PC-9 (cell line): Measurements from ENCODE around the gene BUD31. TPM values are rescaled to one million over a fixed set of nuclear protein-coding genes. Genes with fewer than 3 reads are reported as not detected.
A peak's percentile ranks its signal among the peaks of the same experiment; 100 is the strongest.

Experiments
- BruUV-seq: library from RNA; stranded (reverse); fragments of 400-500 nt; replicated peaks from 2 replicates; lab custom pipeline; 2021; lab: Mats Ljungman, UMichigan
- CTCF ChIA-PET: fragments of 300-600 bp; sonication (Branson Sonifier 250); formaldehyde crosslinking; loops from one replicate; lab custom pipeline; 2022; ENCODE audit warnings: antibody characterized with exemption; lab: Charles Lee
- POLR2A ChIA-PET: fragments of 300-600 bp; sonication (Branson Sonifier 250); formaldehyde crosslinking; loops from one replicate; lab custom pipeline; 2022; ENCODE audit warnings: antibody characterized with exemption; ENCODE audit not compliant: unreplicated experiment; lab: Charles Lee
- DNase-seq, 2 experiments: peaks; one replicate each; pipeline versions ENCODE4 v3.0.0 to v3.0.0-alpha.2; 2015 to 2022; ENCODE audit warnings: mixed read lengths in 1 of 2
- H2AFZ ChIP-seq: fragments of 200-600 bp; sonication (generic); 2 replicates; pipeline ENCODE4 v1.8.1; 2017; ENCODE audit warnings: antibody characterized with exemption
- H3F3A ChIP-seq: fragments of 200-600 bp; sonication (generic); 2 replicates; pipeline ENCODE4 v1.8.1; 2017; ENCODE audit warnings: antibody characterized with exemption, mild to moderate bottlenecking, low read depth; ENCODE audit not compliant: insufficient read depth
- H3K27ac ChIP-seq: fragments of 200-600 bp; sonication (generic); 2 replicates; pipeline ENCODE4 v1.6.1; 2016; ENCODE audit warnings: mixed run types
- H3K27me3 ChIP-seq: fragments of 200-600 bp; sonication (generic); 2 replicates; pipeline ENCODE4 v1.6.1; 2016; ENCODE audit warnings: low read depth, mixed run types; ENCODE audit not compliant: insufficient read depth
- H3K36me3 ChIP-seq: fragments of 200-600 bp; sonication (generic); 2 replicates; pipeline ENCODE4 v1.6.1; 2016; ENCODE audit warnings: low read depth, mixed run types
- H3K4me1 ChIP-seq: fragments of 200-600 bp; sonication (generic); replicated peaks from 2 replicates; pipeline ENCODE4 v1.6.1; 2016; ENCODE audit warnings: mixed run types; ENCODE audit not compliant: insufficient read depth
- H3K4me2 ChIP-seq: fragments of 200-600 bp; sonication (generic); 2 replicates; pipeline ENCODE4 v1.6.1; 2017; ENCODE audit warnings: mixed run types
- H3K4me3 ChIP-seq: fragments of 200-600 bp; sonication (generic); 2 replicates; pipeline ENCODE4 v1.6.1; 2016; ENCODE audit warnings: mixed run types
- H3K79me2 ChIP-seq: fragments of 200-600 bp; sonication (generic); 2 replicates; pipeline ENCODE4 v1.6.1; 2017; ENCODE audit warnings: low read depth, mixed run types
- H3K9me2 ChIP-seq: fragments of 200-600 bp; sonication (generic); 2 replicates; pipeline ENCODE4 v1.8.1; 2017; ENCODE audit warnings: mild to moderate bottlenecking; ENCODE audit not compliant: insufficient read depth
- H3K9me3 ChIP-seq: fragments of 200-600 bp; sonication (generic); 2 replicates; pipeline ENCODE4 v1.8.1; 2016; ENCODE audit warnings: low read depth; ENCODE audit not compliant: insufficient read depth
- H4K20me1 ChIP-seq: fragments of 200-600 bp; sonication (generic); 2 replicates; pipeline ENCODE4 v1.8.1; 2017; ENCODE audit not compliant: insufficient read depth
- CTCF ChIP-seq: fragments of 200-600 bp; sonication (generic); conservative IDR thresholded peaks from 2 replicates; pipeline ENCODE4 v1.6.1; 2017; ENCODE audit warnings: mixed run types, antibody characterized with exemption, mild to moderate bottlenecking, moderate library complexity
- EZH2 ChIP-seq: fragments of 200-600 bp; sonication (generic); IDR thresholded peaks from 2 replicates; pipeline ENCODE4 v1.8.0; 2017; ENCODE audit warnings: antibody characterized with exemption, low read depth
- intact Hi-C: fragments of 100-400 bp; cut with micrococcal nuclease; formaldehyde crosslinking; loops from one replicate; pipeline ENCODE4 v1.10.0; 2022; ENCODE audit not compliant: unreplicated experiment
- total RNA-seq: library from RNA; stranded (reverse); gene quantifications from 2 replicates; pipeline ENCODE4 v1.2.3, GENCODE V29; 2021

BUD31 gene
- total RNA-seq, 1 experiment from 2014 or later = 167 TPM

DNA sequence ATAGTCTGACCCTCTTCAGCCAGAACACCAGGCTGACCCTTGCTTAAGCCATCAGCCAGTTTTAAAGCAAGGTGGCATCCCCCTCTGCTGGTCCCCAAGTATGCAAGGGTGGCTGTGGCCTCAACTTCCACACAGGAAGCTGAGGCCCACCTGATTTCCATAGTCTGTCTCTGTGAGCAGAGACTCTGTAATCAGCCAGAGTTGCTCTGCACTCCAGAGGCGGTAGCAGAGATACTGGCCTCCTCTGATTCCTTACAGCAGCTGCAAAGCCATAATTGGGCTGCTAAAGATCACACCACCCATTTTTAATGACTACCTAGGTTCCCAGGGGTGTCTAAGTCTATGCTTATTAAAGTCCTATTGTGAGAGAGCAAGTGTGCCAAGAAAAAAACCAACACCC, 2.2 kb upstream of the BUD31 start:
- intact Hi-C loops = no loop called here
- no peak for TF ChIP-seq CTCF
- no peak for TF ChIP-seq EZH2
- Histone ChIP-seq H2AFZ (no peak overlapping the region), H3K4me2 (peak overlapping the region; percentile 98), H4K20me1 (peaks cover 57% of the 10 kb centered on the region), H3K9me3 (no peaks in the 10 kb centered on the region), H3K36me3 (peaks cover 24% of the 10 kb centered on the region), H3K4me1 (peaks cover 25% of the 10 kb centered on the region), H3K9me2 (no peaks in the 10 kb centered on the region), H3K27ac (no peak overlapping the region), H3K27me3 (no peaks in the 10 kb centered on the region), H3F3A (peaks cover 19% of the 10 kb centered on the region), H3K4me3 (peak overlapping the region; percentile 99), H3K79me2 (peaks cover 75% of the 10 kb centered on the region)
- BruUV-seq = no TSS peak
- POLR2A ChIA-PET = no interaction called here
- DNase-seq = no peak
- CTCF ChIA-PET = no interaction called here

DNA sequence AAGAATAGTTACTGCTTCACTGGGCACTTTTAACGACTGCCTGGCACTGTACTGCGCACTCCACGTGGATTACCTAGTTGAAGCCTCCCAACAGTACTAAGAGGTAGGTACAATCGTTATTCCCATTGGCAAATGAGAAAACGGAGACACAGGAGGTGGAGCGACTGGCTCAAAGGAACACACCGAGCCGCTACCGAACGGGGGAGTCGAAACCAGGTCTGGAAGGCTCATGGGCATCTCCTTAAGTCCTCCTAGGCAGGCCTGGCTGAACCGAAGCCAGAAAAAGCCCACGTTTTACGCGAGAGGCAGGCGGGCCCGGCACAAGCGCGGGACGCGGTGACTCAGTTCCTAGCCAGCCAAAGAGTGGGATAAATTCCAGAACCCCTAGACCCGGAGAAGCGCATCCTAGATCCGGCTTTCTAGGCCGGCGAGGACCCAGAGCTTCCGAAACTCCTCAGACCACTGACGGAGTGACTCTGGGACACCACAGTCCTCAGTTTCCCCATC, 844 bp upstream of the BUD31 start:
- CTCF ChIA-PET = interaction anchor here (0.5 kb wide), 1 partner anchor 66 kb away, joined by 6 read pairs; no protein-coding TSS in a partner anchor
- peak; percentile 38 to 43 for DNase-seq
- TSS peak; percentile 50 for BruUV-seq
- peak overlapping the region; percentile 98 for H3K4me2 ChIP-seq
- H3K9me2 ChIP-seq = no peaks in the 10 kb centered on the region
- POLR2A ChIA-PET = interaction anchor here (0.6 kb wide), 1 partner anchor 29 kb away, joined by 3 read pairs; no protein-coding TSS in a partner anchor
- H3K27ac ChIP-seq = peak overlapping the region; percentile 97
- peaks cover 25% of the 10 kb centered on the region for H3K4me1 ChIP-seq
- H3K27me3 ChIP-seq = no peaks in the 10 kb centered on the region
- peaks cover 84% of the 10 kb centered on the region for H3K79me2 ChIP-seq
- H3K9me3 ChIP-seq = no peaks in the 10 kb centered on the region
- peaks cover 52% of the 10 kb centered on the region for H4K20me1 ChIP-seq
- peak overlapping the region; percentile 89 for H2AFZ ChIP-seq
- H3K4me3 ChIP-seq = peak overlapping the region; percentile 99
- no peak for TF ChIP-seq CTCF
- TF ChIP-seq EZH2 = no peak
- peaks cover 34% of the 10 kb centered on the region for H3K36me3 ChIP-seq
- intact Hi-C loops = loop anchor here (1.0 to 2.0 kb wide), 4 partner anchors 31 to 64 kb away; partner anchors contain the start of genes ARPC1B, CPSF4, PTCD1 and ZNF789
- H3F3A ChIP-seq = peaks cover 24% of the 10 kb centered on the region

DNA sequence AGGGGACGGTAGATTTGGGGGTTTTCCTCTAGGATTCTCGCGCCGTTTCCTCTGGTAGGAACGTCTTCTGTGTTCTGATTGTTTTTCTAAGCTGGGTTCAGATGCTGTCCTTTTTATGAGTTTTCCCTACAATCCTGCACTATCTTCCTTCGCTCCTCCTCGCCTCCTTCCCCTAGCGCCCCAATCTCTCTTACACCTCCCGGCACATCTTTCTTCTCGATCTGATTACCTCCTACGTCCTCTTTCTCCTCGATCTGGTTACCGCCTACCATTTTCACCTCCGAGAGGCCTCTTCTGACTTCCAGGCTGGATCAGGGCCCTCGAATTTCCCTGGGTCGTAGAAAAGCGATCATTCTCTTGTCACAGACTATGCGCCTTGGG, 413 bp downstream of the BUD31 start:
- H3K9me2 ChIP-seq = no peaks in the 10 kb centered on the region
- peaks cover 25% of the 10 kb centered on the region for H3K4me1 ChIP-seq
- no peaks in the 10 kb centered on the region for H3K27me3 ChIP-seq
- H3K4me3 ChIP-seq = peak overlapping the region; percentile 99
- DNase-seq = no peak
- intact Hi-C loops = loop anchor here (2.0 kb wide), 3 partner anchors 30 to 44 kb away; partner anchors contain the start of genes ARPC1B, CPSF4 and PTCD1
- TF ChIP-seq CTCF (no peak), EZH2 (no peak)
- peak overlapping the region; percentile 97 for H3K27ac ChIP-seq
- peaks cover 28% of the 10 kb centered on the region for H3F3A ChIP-seq
- ChIA-PET CTCF (interaction anchor here (0.6 kb wide), 1 partner anchor 1060 kb away, joined by 4 read pairs; no protein-coding TSS in a partner anchor), POLR2A (interaction anchor here (0.5 to 0.9 kb wide), 6 partner anchors 72 to 1010 kb away, joined by 3 to 10 read pairs (median 7); partner anchors contain the start of gene ZSCAN25)
- H4K20me1 ChIP-seq = peaks cover 45% of the 10 kb centered on the region
- H2AFZ ChIP-seq = peak overlapping the region; percentile 89
- H3K4me2 ChIP-seq = peak overlapping the region; percentile 98
- no peaks in the 10 kb centered on the region for H3K9me3 ChIP-seq
- peaks cover 34% of the 10 kb centered on the region for H3K36me3 ChIP-seq
- TSS peak; percentile 47 for BruUV-seq
- peaks cover 78% of the 10 kb centered on the region for H3K79me2 ChIP-seq
